HG03025 (cell line): ENCODE measurements around the gene PBXIP1.

Experiments used
- ATAC-seq: cut with Tn5 transposase; IDR thresholded peaks from one replicate; pipeline ENCODE4 v1.9.1; 2021; ENCODE audit warnings: mild to moderate bottlenecking, moderate library complexity; ENCODE audit not compliant: unreplicated experiment, low FRiP score

Gene PBXIP1

DNA sequence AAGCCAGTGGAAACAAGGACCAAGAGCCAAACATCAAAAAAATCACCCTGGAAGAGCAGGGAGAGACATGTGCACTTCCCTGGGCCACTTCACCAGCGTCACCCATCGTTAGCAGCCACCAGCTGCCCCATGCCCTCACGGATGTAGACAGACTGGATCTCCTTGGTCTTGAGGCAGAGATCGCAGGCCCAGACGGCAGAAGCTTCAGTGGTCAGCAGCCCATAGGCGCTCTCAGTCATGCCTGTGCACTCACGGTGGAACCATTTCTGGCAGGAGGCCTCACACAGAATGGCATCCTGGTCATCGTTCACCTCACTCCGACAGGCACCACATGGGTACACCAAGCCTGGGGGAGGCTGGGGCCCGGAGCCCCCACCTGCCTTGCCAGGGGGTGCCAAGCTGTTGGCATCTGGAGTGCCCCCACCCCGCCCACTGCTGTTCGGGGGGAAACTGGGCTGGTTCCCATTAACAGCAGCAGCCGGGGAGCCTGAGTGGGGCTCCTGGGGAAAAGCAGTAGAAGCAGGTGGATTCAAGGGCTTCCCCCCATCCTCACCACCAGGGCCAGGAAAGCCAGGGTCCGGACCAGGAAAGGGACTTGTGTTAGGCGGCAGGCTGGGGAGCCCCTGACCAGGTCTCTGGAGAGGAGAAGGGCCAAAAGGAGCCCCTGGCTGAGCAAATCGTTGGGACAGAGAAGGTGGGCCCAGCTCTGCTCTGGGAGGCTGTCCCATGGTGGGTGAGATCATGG lies 3.0 kb upstream of the PBXIP1 start:
- no peak for ATAC-seq

DNA sequence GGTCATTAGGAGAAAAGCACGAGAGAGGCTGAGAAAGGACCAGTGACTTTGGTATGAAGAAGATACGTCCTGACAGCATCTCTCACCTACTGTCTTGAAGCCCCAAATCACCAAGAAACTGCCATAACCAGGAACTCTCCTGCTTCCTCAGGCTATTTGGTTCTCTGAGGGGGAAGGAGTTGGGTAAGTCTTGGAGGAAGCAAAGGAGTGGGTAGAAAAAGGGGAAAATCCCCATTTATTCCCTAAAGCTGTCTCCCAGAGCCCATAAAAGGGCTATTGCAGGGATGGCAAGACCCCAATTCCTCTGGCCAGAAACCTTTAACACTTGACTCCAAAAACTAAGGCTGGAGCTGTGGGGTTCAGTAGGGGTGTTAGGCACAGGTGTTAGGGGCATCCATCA lies 2.1 kb upstream of the PBXIP1 start:
- no peak for ATAC-seq

DNA sequence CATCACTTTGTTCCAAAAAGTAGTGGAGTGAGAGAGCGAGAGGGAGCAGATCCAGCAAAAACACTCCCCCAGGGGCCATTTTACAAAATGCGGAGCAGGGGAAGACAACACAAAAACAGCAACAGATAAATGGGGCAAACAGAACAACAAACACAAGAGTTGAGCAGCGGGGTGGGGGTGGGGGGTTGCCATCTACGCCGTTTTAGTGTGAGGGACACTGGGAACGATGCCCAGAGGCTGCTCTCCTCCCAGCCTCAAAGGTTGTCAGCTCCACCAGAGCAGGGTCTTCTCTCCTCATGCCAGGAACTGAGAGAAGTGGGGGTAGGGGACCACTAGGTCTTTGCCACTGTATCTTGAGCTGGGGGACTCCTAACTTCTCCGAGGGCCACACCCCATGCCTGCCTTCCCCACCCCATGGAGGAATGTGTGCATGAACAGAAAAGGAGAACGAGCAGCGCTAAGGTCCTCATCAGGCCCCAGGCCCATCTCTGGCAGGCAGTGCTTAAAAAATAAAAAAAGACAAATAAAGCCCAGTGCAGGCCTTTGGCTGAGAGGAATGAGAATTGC lies 1.3 kb upstream of the PBXIP1 start:
- no peak for ATAC-seq

DNA sequence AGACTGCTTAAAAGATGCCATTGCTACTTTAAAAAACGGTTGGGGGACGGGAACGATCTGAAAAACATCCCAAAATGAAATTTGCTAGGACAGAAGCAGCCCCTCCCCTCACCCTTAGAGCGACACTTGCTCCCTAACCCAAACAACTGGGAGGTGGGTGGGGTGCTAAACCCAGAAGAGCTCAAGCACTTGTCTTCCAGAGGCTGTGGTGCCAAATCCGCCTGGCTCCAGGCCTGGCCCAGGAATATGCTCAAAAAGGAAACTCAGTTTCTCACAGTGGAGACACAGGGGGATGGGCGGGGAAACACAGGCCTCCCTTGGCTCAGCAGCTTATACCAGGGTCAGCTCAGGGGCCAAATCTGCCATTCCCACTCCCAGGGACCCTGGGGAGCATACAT lies 644 bp upstream of the PBXIP1 start:
- no peak for ATAC-seq

DNA sequence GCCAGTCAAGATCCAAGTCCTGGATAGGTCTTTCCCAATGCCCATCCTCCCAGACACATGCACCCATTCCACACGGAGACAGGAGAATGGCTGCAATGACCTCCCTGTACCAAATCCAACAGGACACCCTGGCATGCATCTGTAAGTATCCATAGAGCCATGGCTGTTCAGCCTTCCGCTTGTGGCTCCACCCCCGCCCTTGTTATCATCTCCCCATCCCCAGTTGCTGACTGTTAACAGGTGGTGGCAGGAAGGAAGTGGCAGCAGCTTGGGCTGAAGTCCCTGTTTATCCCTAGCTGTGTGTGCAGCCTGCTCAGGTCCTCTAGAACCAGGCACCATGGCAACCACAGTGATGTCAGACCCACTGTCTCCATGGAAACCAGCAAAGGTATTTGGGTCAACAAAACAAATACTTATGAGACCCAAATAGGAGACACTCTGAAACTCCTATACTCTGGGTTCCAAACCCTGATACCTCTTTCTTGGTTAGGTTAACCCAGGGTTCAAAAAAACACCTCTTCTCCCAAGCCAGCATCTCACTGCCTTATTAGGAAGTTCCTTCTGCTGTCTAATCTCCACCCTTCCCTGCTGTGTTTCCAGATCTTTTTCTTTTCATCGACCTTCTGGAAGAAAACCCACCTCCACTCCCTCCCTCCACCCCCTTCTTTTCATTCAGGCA lies 721 bp downstream of the PBXIP1 start:
- ATAC-seq, result no peak

DNA sequence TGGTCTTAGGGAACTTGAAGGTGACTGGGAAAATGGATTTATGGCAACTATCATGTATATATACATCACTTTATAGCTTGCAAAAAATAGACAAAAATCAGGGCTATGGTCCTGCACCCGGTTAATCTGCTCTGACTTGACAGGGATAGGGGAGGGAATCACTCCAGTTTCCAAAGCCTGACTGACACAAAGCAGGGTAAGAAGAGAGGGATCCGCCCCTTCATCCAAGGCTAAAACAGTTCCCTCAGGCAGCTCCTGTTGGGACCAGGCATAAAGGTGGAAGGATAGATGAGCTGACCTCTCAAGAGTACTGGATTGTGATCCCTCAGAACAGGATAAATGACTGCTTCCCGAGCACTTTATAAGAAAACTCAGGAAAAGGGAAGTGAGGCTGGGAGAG lies 1.4 kb downstream of the PBXIP1 start:
- no peak for ATAC-seq

DNA sequence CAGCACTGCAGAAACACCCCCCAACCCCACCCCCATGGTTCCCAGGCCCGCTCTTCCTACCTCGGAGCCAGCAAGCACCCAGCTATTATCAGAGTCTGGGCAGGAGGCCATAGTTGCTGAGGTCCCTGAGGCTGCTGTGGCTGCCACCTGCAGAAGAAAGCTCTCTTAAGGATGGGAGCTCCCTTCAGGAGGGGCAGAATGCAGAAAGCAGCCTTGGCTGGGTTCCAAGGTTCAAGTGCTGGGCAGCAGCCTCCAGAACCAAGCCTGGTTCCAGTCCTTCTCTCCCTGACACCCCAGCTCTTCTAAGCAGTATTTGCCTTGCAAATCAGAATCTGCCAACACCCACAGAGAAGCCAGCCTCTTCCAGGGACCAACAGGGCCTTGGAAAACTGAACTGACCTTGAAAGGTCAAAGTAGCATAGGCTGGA lies 2.3 kb downstream of the PBXIP1 start:
- no peak for ATAC-seq

DNA sequence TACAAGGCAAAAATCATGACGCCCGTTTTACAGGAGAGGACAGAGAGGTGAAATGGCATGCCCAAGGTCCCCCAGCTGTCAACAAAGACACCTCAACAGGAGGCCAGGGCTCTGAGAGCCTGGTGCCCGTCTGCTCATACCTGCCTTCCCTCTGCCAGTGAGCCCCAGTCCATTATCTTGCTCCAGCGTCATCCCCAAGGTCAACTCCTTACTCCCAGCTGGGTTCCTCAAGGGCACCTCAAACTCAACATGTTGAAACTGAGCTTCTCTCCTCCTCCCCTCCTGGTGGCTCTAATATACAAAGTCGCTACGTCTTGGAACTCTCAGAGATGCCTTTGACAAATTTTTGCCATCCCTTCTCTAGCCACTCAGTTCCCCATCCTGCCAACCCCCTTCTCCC lies 3.2 kb downstream of the PBXIP1 start:
- no peak for ATAC-seq

DNA sequence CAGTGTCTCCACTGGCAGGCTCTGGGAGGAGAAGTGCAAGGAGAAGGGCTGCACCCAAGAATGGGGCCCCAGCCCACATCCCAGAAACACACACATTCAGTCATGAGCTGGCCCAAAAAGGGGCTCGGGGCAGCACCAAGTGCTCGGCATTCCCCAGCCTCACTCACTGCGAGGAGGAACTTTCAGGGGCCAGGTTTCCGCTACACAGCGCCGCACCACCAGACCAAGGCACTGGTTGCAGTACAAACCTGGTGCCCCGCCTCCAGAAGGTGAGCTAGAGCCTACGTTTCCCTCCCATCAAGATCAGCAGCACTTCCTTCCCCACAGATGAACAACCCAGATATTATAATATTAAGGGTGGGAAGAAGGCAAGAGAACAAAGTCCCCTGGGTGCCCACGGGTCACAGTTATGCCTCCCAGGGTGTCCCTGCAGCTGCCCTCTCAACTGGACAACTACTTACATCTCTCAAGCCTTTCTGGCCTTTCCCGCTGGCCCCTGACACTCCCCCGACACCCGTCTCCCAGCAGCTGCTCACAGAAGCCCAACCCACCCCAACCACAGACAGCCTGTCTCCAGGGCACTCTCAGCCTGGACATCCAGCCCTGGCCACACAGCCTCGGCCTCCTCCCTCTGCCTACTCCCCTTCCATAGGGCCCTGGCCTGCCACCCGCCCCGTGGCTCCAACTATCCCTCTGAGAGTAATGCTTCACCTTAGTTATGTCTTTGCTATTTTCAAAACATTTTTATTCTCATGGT lies 3.8 kb downstream of the PBXIP1 start:
- no peak for ATAC-seq

DNA sequence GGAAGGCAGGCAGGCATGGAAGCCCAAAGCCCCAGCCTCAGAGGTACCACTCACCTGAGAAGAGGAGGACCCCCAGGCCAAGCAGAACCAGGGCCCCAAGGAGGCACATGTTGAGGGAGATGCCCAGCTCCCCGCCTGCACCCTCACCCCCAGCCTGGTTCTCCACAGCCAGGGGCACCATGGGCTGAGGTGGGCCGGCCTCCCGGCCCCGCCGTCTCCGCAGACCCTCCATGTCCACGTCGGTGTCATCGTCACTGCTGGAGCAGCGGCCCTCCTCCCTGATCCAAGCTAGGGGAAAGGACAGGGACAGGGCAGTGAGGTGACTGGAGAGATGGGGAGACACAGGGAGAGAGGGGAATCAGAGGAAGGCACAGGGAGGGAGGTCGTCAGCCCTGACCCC lies 7.8 kb downstream of the PBXIP1 start:
- no peak for ATAC-seq

DNA sequence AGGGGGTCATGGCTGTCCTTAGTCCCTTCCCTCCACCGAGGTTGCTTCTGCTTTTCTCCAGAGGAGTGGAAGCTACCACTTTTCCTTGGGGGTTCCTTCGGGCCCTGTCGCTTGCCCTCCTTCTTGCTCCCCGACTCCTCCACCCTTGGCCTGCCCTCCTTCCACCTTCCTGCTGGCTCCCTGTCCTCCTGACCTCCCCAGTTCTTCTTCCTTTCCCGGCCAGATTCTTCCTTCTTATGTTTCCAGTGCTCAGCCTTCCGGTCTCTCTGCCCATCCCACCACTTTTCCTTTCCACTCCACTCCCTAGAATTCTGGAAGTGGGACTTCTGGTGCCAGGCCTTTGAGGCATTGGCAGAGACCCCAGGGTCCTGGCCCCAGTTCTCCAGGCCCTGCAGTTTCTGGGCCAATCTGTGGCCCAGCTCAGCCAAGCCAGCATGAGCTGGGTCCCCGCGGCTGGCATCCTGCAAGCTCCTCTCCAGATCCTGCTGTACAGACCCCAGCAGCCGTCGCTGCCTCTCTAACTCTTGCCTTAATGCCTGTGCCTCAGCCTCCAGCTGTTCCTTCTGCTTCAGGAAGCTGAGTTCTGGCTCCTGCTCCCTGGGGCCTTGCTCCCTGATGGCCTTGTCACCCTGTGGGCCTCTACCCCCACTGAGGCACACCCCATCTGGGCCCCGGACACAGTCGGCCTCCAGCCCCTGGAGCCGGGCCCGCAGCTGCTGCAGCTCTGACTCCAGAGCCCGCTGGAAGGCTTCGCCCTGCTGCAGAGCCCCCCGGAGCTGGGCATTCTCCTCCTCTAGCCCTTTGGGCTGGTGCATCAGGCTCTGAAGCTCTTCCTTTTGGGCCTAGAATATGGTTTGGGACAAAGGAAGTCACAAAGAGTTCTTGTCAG lies 9.7 kb downstream of the PBXIP1 start:
- ATAC-seq, result no peak

DNA sequence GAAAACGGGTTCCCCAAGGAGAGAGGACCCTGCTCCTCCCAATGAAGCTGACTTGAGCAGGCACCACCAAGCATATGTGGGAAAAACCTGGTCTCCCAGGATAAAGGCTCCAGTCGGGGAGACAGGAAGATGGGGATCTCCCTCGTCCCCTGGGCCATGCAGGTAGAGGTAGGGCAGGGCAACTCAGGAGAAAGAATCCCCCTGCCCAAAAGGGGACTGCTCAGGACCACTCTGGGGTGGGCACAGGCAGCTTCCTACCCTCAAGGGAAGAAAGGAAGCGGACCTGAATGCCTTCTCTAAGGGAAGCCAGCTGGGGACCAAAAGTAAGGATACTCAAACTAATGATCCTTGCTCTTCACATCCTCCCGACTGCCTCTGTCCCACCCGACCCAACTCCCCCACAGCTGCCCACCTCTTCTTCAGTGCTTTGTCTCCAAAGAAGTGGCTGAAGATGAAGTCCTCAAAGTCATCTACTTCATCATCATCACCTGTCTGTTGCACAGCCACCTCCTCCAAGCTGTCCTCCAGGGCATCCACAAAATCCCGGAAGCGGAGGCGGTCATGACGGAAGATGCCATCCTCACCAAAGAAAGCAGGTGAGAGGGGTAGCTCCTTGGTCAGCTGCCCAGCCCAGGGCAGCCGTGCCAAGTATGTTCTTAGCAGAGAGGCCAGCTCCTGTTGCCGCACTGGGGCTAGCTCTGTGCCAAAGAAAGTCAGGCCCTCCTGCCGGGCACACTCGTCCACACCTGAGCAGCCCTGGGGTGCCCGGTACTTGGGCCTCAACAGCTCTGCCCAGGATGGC lies 10.5 kb downstream of the PBXIP1 start:
- ATAC-seq, result no peak

DNA sequence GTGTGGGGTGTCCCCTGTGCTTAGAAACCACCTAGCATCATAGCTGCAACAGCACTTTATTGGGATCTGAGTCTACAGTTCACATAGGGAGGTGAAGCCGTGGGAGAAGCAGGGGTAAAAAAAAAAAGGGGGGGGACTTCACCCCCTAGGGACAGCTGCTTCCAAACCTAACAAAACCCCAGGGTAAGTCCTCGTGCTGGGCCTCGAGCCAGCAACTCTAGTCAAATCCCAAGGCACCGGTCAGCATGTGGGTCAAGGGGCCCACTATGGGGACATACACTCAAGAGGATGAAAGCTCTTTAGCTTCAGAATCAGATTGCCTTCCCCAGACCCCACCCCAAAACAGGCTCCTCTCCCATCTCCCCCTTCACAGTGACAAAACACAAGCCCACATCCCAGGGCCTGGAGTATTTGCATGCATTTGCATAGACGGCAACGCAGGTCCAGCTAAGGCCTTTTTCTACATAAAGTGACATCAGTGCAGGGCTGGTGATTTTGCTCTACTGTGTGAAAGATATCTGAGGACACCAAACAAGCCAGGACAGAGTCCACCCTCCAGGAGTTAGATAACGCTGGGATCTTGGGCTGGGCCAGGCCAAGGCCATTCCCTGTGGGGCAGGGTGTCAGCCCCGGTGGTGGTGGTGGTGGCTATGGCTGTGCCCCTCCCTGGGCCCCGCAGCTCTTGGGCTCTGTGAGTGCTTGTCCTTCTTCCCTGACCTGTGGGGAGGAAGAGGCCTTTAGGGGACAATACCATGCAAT lies 11.3 kb downstream of the PBXIP1 start:
- no peak for ATAC-seq

DNA sequence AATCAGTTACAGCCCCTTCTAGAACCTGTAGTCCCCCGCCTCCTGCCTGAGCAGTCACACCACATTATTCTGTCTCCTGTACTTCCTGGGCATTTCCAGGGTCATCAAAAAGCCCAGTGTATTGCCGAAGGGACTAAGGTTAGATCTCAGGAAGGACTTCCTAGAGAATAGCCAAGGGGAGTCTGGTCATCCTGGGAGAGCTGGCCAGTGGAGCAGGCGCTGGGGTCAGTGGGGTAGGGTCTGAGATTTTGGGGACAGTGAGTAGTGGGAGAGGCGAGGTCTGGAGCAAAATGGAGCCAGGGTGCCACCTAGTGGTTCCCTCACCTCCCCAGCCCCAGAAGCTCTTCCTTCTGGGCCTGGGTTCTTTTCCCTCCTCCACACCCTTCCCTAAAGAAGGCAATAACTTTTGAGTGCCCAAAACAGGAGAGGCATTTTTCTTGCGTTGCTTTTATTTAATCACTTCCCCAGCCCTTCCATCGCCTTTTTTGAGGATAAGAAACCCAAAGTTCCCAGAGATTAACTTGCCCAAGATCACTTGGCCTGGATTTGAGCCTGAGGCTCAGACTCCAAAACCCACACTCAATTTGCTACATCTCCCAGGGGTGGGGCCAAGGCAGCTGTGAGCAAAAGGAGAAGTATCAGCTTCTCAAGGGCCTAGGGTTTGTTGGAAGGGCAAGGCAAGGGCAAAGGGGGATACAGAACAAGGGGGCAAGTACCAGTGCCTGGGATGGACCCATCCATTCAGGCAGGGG lies 12.1 kb downstream of the PBXIP1 start:
- no peak for ATAC-seq

DNA sequence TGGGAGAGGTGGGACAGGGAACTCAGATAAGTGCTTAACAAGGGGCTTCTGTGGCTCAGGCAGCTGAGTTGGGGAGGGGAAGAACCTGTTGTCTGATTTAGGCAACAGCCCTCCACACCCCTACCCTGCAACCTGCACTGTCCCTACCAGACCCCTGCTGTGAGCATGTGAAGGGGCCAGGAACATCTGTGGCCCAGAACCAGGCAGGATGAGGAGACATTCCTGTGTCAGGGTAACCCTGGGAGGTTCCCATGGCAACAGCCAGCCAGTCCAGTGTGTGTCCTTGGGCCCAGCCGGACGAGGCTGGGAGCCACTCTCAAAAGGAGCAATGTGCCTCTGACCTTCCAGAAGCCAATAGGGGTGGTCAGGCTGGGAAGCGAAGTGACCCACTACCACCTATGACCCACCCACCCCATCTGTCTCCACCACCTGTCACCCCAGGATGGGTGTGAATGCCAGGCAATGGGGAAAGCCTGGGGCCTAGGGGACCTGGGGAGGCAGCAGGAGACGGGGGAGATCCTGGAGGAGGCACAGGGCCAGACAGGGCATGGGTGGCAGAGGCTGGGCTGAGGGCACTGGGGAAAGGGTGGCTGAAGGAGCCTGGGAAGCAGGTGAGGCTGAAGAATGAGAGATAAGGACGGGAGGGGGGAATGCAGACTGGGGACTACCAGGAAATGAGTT lies 14.4 kb downstream of the PBXIP1 start:
- no peak for ATAC-seq

DNA sequence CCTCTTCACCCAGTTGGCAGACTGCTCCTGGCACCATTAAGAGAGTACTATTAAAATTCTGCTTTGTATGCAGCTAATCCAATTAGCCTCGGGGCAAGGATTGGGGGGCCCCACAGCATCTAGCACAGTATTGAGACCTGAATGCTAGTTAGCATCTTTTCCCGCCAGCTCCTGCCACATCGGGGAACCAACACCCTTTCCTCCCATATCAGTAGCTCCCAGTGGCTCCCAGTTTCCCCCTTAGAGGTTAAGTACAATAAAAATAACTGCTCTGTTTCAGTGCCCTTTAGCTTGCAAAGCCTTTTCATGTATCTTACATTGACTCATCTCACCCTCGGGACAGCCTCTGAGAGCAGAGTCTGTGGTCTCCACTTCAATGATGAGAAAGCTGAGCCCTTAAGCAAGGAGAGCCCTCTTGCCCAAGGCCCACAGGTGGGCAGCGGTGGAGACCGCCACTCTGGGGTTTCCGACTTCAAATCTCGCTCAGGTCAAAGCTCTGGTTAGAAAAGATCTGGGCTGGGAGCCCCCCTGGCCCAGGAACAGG lies 15.2 kb downstream of the PBXIP1 start:
- no peak for ATAC-seq

DNA sequence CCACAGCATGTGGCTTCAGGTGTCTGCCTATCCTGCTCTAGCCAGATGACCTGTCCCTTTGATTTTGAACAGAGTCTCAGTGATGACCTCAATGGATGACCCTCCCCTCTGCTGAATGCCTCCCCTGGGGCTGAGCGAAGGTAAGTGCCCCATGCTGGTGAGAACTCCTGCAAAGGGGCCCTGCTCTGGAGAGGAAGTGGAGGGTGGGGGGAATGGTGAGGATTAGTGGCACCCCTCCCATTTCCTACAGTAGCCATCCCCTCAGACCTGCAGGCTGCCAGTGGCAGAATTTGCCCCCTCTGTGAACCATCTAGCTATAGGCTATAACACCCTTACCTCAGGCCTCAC lies 15.7 kb downstream of the PBXIP1 start:
- ATAC-seq, result no peak
